Lower lobe of right lung (tissue), 2 donors: ENCODE measurements around the gene KRABD2.
A peak's percentile ranks its signal among the peaks of the same experiment; 100 is the strongest.

Source experiments
- ATAC-seq, 2 donors: fragments of 200-7000 bp; cut with Tn5 transposase; one replicate each; pipeline ENCODE4 v1.9.1; 2020 to 2022; ENCODE audit warnings: mild to moderate bottlenecking in 2 of 2, moderate library complexity in 2 of 2
- DNase-seq: peaks from one replicate; pipeline ENCODE4 v3.0.0-alpha.2; 2020
- H3K27ac ChIP-seq: fragments of 200-600 bp; one replicate; pipeline ENCODE4 v1.8.0; 2022
- H3K27me3 ChIP-seq: fragments of 200-600 bp; one replicate; pipeline ENCODE4 v1.8.0; 2022; ENCODE audit warnings: low read depth
- H3K36me3 ChIP-seq: fragments of 200-600 bp; one replicate; pipeline ENCODE4 v1.8.0; 2022; ENCODE audit warnings: mild to moderate bottlenecking
- H3K4me1 ChIP-seq: fragments of 200-600 bp; one replicate; pipeline ENCODE4 v1.8.0; 2022
- H3K4me3 ChIP-seq: fragments of 200-600 bp; one replicate; pipeline ENCODE4 v1.8.0; 2022; ENCODE audit warnings: mild to moderate bottlenecking
- H3K9me3 ChIP-seq: fragments of 200-600 bp; one replicate; pipeline ENCODE4 v1.8.0; 2022
- CTCF ChIP-seq: fragments of 200-600 bp; IDR thresholded peaks from one replicate; pipeline ENCODE4 v1.8.0; 2022; ENCODE audit warnings: antibody characterized with exemption, mild to moderate bottlenecking
- intact Hi-C: fragments of 100-400 bp; cut with DNase I; formaldehyde crosslinking; loops from one replicate; pipeline ENCODE4 v1.11.0; 2022
- donor health status: DM: no; HTN: yes; CAD: no; lungs with severe emphysema.

The KRABD2 gene

GRCh38 chr17:8376271-8377067, at the start of gene KRABD2:
KRABD2 (minus strand) TSS chr17:8376704.
- Histone ChIP-seq H3K27ac (peak within 1 kb of the TSS; percentile 88), H3K4me1 (peaks cover 39% of the 10 kb centered on the region), H3K36me3 (peaks cover 49% of the 10 kb centered on the region), H3K4me3 (peak within 1 kb of the TSS; percentile 89), H3K9me3 (no peaks in the 10 kb centered on the region), H3K27me3 (no peaks in the 10 kb centered on the region)
- DNase-seq, result peak; percentile 93
- intact Hi-C loops, result no loop called here
- peak; percentile 62 for TF ChIP-seq CTCF
- ATAC-seq, result peak; percentile 98 to 99

GRCh38 chr17:8421571-8421970, 45.1 kb upstream of the KRABD2 start:
- no peak for DNase-seq
- intact Hi-C loops, result no loop called here
- H3K27ac ChIP-seq, result no peak overlapping the region
- no peak overlapping the region for H3K4me3 ChIP-seq
- no peaks in the 10 kb centered on the region for H3K27me3 ChIP-seq
- ATAC-seq, result no peak
- H3K9me3 ChIP-seq, result no peaks in the 10 kb centered on the region
- H3K36me3 ChIP-seq, result no peaks in the 10 kb centered on the region
- no peak for TF ChIP-seq CTCF
- peaks cover 33% of the 10 kb centered on the region for H3K4me1 ChIP-seq

DNA sequence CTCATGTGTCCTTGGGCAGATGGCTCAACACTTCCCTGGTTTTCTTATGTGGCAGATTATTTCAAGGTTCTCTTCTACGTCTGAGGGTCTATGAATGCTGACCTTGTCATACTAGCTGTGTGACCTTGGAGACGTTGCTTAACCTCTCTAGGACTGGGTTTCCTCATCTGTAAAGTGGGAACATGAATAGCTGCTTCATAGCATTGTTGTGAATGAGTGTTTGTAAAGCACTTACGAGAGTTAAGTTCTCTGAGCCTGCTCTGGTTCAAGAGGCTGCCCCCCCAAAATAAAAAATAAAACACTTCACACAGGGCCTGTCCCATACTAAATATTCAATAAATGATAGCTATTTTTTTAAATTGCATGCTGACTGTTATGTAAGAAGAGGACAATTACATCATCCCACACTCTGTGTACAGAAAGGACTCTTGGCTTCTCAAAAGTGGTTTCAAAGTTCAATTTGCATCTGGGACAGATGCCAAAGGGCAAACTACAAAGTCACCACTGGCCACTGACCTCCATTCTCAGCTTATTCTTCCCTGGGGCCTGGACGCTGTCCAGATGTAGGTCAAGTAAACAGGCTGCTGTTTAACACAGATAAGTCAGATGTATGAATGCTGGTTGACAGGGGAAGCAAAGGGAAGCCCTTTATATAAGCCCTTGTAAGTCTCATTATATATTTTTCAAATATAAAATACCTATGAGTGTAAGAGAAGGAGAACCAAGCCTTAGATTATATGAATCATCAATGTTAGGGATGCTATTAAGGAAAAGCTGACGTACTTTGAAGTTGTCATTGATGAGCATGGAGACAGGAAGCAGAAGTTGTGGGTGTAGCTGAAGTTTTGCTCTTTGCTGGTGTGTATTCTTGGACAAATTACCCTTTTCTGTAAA, 43.8 kb upstream of the KRABD2 start:
- TF ChIP-seq CTCF, result no peak
- intact Hi-C loops, result no loop called here
- peak; percentile 88 to 95 for ATAC-seq
- Histone ChIP-seq H3K4me1 (peaks cover 33% of the 10 kb centered on the region), H3K4me3 (no peak overlapping the region), H3K9me3 (no peaks in the 10 kb centered on the region), H3K27me3 (no peaks in the 10 kb centered on the region), H3K36me3 (no peaks in the 10 kb centered on the region), H3K27ac (peak overlapping the region; percentile 60)
- peak; percentile 74 for DNase-seq

- ATAC-seq (no peak), DNase-seq (no peak)
- Histone ChIP-seq H3K27ac (peak overlapping the region; percentile 20), H3K4me3 (no peak overlapping the region), H3K4me1 (peaks cover 33% of the 10 kb centered on the region), H3K36me3 (no peaks in the 10 kb centered on the region), H3K27me3 (no peaks in the 10 kb centered on the region), H3K9me3 (no peaks in the 10 kb centered on the region)
- intact Hi-C loops, result no loop called here
- no peak for TF ChIP-seq CTCF
Observed at GRCh38 chr17:8419305-8419704, 42.8 kb upstream of the KRABD2 start.

DNA sequence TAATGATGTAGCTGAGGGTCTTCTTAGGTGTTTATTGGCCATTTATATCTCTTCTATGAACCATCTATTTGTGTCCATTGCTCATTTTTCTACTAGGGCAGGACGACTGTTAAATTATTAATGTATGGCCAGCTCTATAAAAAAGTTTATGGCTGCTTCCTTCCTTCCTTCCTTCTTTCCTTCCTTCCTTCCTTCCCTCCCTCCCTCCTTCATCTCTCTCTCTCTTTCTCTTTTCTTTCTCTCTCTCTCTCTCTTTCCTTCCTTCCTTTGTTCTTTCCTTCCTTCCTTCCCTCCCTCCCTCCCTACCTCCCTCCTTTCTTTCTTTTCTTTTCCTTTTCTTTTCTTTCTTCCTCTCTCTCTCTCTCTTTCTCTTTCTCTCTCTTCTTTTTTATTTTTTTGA, 42.0 kb upstream of the KRABD2 start:
- TF ChIP-seq CTCF, result no peak
- DNase-seq (no peak), ATAC-seq (no peak)
- no peaks in the 10 kb centered on the region for H3K9me3 ChIP-seq
- no peak overlapping the region for H3K4me3 ChIP-seq
- no peaks in the 10 kb centered on the region for H3K36me3 ChIP-seq
- intact Hi-C loops, result no loop called here
- H3K27me3 ChIP-seq, result no peaks in the 10 kb centered on the region
- H3K4me1 ChIP-seq, result peaks cover 33% of the 10 kb centered on the region
- H3K27ac ChIP-seq, result no peak overlapping the region
